ENCODE data around the gene KREMEN1.

Gene KREMEN1

GRCh38 chr22:29207562-29208501 lies 135.0 kb downstream of the KREMEN1 start:
- peak overlapping the region; percentile 89 for H3K4me2 ChIP-seq (ENCODE audit: insufficient read depth, low read length)
- no peaks in the 10 kb centered on the region for H3K27me3 ChIP-seq (ENCODE audit: insufficient read depth, low read length, poor library complexity)
- H3K9ac ChIP-seq (ENCODE audit: low read depth, low read length), result peak overlapping the region; percentile 87
- no peak for ATAC-seq (ENCODE audit: insufficient read depth, low read depth)
- peaks cover 74% of the 10 kb centered on the region for H3K79me2 ChIP-seq (ENCODE audit: insufficient read depth, low read length)
- peaks cover 30% of the 10 kb centered on the region; the same call in 1 of the 2 replicates for H4K20me1 ChIP-seq (ENCODE audit: insufficient read depth, low read length)
- peaks cover 41% of the 10 kb centered on the region for H3K36me3 ChIP-seq (ENCODE audit: insufficient read depth, low read length)
- H3K27ac ChIP-seq (ENCODE audit: low read length), result peak overlapping the region; percentile 83
- DNase-seq, result no peak
- H3K9me3 ChIP-seq (ENCODE audit: insufficient read depth, low read length, severe bottlenecking), result no peaks in the 10 kb centered on the region
- no peak overlapping the region for H2AFZ ChIP-seq (ENCODE audit: low read depth, low read length)
- H3K4me1 ChIP-seq (ENCODE audit: insufficient read depth, low read length), result peaks cover 72% of the 10 kb centered on the region
- TF ChIP-seq CTCF (IDR thresholded peaks at IDR 0.05; ENCODE audit: borderline replicate concordance, extremely low read depth, low read length, poor library complexity, severe bottlenecking) (no peak), EZH2 (IDR thresholded peaks at IDR 0.05; ENCODE audit: borderline replicate concordance, low read depth, low read length, severe bottlenecking) (no peak)
- H3K4me3 ChIP-seq (ENCODE audit: low read depth in 1 of 2, low read length in 2 of 2), result peak overlapping the region in 1 of 2 experiments; percentile 83; a peak in 2 of 4 replicates

GRCh38 chr22:29208502-29208862 lies 135.6 kb downstream of the KREMEN1 start:
- H3K27ac ChIP-seq (ENCODE audit: low read length), result peak overlapping the region; percentile 83
- TF ChIP-seq CTCF (IDR thresholded peaks at IDR 0.05; ENCODE audit: borderline replicate concordance, extremely low read depth, low read length, poor library complexity, severe bottlenecking) (no peak), EZH2 (IDR thresholded peaks at IDR 0.05; ENCODE audit: borderline replicate concordance, low read depth, low read length, severe bottlenecking) (no peak)
- peak overlapping the region in 1 of 2 experiments; percentile 83; a peak in 2 of 4 replicates for H3K4me3 ChIP-seq (ENCODE audit: low read depth in 1 of 2, low read length in 2 of 2)
- H3K4me1 ChIP-seq (ENCODE audit: insufficient read depth, low read length), result peaks cover 65% of the 10 kb centered on the region
- ATAC-seq (ENCODE audit: insufficient read depth, low read depth), result no peak
- H3K36me3 ChIP-seq (ENCODE audit: insufficient read depth, low read length), result peaks cover 46% of the 10 kb centered on the region
- peaks cover 80% of the 10 kb centered on the region for H3K79me2 ChIP-seq (ENCODE audit: insufficient read depth, low read length)
- peak overlapping the region; percentile 87 for H3K9ac ChIP-seq (ENCODE audit: low read depth, low read length)
- H4K20me1 ChIP-seq (ENCODE audit: insufficient read depth, low read length), result peaks cover 36% of the 10 kb centered on the region; the same call in 1 of the 2 replicates
- H3K27me3 ChIP-seq (ENCODE audit: insufficient read depth, low read length, poor library complexity), result no peaks in the 10 kb centered on the region
- DNase-seq, result no peak
- H3K9me3 ChIP-seq (ENCODE audit: insufficient read depth, low read length, severe bottlenecking), result no peaks in the 10 kb centered on the region
- peak overlapping the region; percentile 89 for H3K4me2 ChIP-seq (ENCODE audit: insufficient read depth, low read length)
- H2AFZ ChIP-seq (ENCODE audit: low read depth, low read length), result no peak overlapping the region

GRCh38 chr22:29208879-29209623 lies 136.2 kb downstream of the KREMEN1 start:
- no peak for ATAC-seq (ENCODE audit: insufficient read depth, low read depth)
- Histone ChIP-seq H2AFZ (ENCODE audit: low read depth, low read length) (no peak overlapping the region), H3K4me1 (ENCODE audit: insufficient read depth, low read length) (peaks cover 59% of the 10 kb centered on the region), H3K4me3 (ENCODE audit: low read depth in 1 of 2, low read length in 2 of 2) (peak overlapping the region in 1 of 2 experiments; percentile 83; a peak in 2 of 4 replicates), H3K9me3 (ENCODE audit: insufficient read depth, low read length, severe bottlenecking) (no peaks in the 10 kb centered on the region), H4K20me1 (ENCODE audit: insufficient read depth, low read length) (peaks cover 42% of the 10 kb centered on the region), H3K36me3 (ENCODE audit: insufficient read depth, low read length) (peaks cover 52% of the 10 kb centered on the region), H3K9ac (ENCODE audit: low read depth, low read length) (peak overlapping the region; percentile 87), H3K27ac (ENCODE audit: low read length) (peak overlapping the region; percentile 83), H3K27me3 (ENCODE audit: insufficient read depth, low read length, poor library complexity) (no peaks in the 10 kb centered on the region), H3K4me2 (ENCODE audit: insufficient read depth, low read length) (peak overlapping the region; percentile 89), H3K79me2 (ENCODE audit: insufficient read depth, low read length) (peaks cover 85% of the 10 kb centered on the region)
- no peak for DNase-seq
- TF ChIP-seq CTCF (IDR thresholded peaks at IDR 0.05; ENCODE audit: borderline replicate concordance, extremely low read depth, low read length, poor library complexity, severe bottlenecking) (no peak), EZH2 (IDR thresholded peaks at IDR 0.05; ENCODE audit: borderline replicate concordance, low read depth, low read length, severe bottlenecking) (no peak)

All from DND-41 (cell line).